H1 (cell line): Measurements from ENCODE around the gene LRFN3.

Source experiments
- BCL11A ChIP-seq, 2 experiments: IDR thresholded peaks; one replicate each; pipeline ENCODE4 v1.6.1; 2011; ENCODE audit warnings: low read depth in 2 of 2, low read length in 2 of 2, mild to moderate bottlenecking in 2 of 2
- CBX8 ChIP-seq: fragments of 300-800, 300-1000 bp; sonication (generic); IDR thresholded peaks from 2 replicates; pipeline ENCODE4 v1.7.1; 2016; ENCODE audit warnings: low read depth, low read length, borderline replicate concordance
- CREB1 ChIP-seq: IDR thresholded peaks from 2 replicates; pipeline ENCODE4 v1.6.1; 2012; ENCODE audit warnings: inconsistent platforms
- CTCF ChIP-seq, 3 experiments: IDR thresholded peaks; 1 replicate in 2 of 3; 2 replicates in 1 of 3; pipeline versions ENCODE4 v1.5.1 to v1.6.1; 2011; ENCODE audit warnings: low read length in 3 of 3, mild to moderate bottlenecking in 3 of 3, inconsistent platforms in 2 of 3, low read depth in 1 of 3, moderate library complexity in 1 of 3; ENCODE audit not compliant: insufficient read depth in 1 of 3; ENCODE audit errors: control extremely low read depth in 1 of 3
- POLR2A ChIP-seq, 2 experiments: IDR thresholded peaks; 1 replicate in 1 of 2; 2 replicates in 1 of 2; pipeline ENCODE4 v1.6.1; 2011; ENCODE audit warnings: low read depth in 2 of 2, low read length in 2 of 2, mild to moderate bottlenecking in 2 of 2; ENCODE audit errors: control extremely low read depth in 1 of 2
- RBBP5 ChIP-seq: IDR thresholded peaks from 2 replicates; pipeline ENCODE4 v1.7.1; 2012; ENCODE audit warnings: low read depth, mild to moderate bottlenecking, inconsistent platforms, low read length, moderate library complexity, borderline replicate concordance
- SIN3A ChIP-seq, 2 experiments: IDR thresholded peaks in 1 of 2; conservative IDR thresholded peaks in 1 of 2; 2 replicates each; pipeline ENCODE4 v1.6.1; 2011 to 2012; ENCODE audit warnings: low read length in 2 of 2, improper control_type of control experiment in 1 of 2, low read depth in 1 of 2, mild to moderate bottlenecking in 1 of 2
- SP4 ChIP-seq: IDR thresholded peaks from 2 replicates; pipeline ENCODE4 v1.6.1; 2012; ENCODE audit warnings: low read length, inconsistent platforms
- SUZ12 ChIP-seq: fragments of 200-600 bp; sonication (generic); IDR thresholded peaks from 2 replicates; pipeline ENCODE4 v1.6.1; 2012; ENCODE audit warnings: mild to moderate bottlenecking, inconsistent platforms, low read length, moderate library complexity, mixed read lengths
- TF ChIP-seq, protein P1 (sequence below): IDR thresholded peaks from 2 replicates; pipeline ENCODE4 v1.6.1; 2012; ENCODE audit warnings: inconsistent platforms

GRCh38 chr19:35921012-35921411, 15.2 kb upstream of the LRFN3 start:
- no peak for TF ChIP-seq POLR2A (IDR thresholded peaks at IDR 0.05; ENCODE audit: control extremely low read depth in 1 of 2, low read depth in 2 of 2, low read length in 2 of 2)
- no peak for TF ChIP-seq CTCF (IDR thresholded peaks at IDR 0.05; ENCODE audit: control extremely low read depth in 1 of 3, insufficient read depth in 1 of 3, low read depth in 1 of 3, low read length in 3 of 3)
- TF ChIP-seq, protein P1, sequence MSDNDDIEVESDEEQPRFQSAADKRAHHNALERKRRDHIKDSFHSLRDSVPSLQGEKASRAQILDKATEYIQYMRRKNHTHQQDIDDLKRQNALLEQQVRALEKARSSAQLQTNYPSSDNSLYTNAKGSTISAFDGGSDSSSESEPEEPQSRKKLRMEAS, result no peak
- no peak for TF ChIP-seq SUZ12
- TF ChIP-seq BCL11A (IDR thresholded peaks at IDR 0.05; ENCODE audit: low read depth in 2 of 2, low read length in 2 of 2), result no peak
- TF ChIP-seq SIN3A (conservative IDR thresholded peaks at IDR 0.05 in 1 of 2, IDR thresholded peaks at IDR 0.05 in 1 of 2; ENCODE audit: low read depth in 1 of 2, low read length in 2 of 2), result no peak
- no peak for TF ChIP-seq RBBP5
- no peak for TF ChIP-seq SP4
- no peak for TF ChIP-seq CBX8
- no peak for TF ChIP-seq CREB1
